Transverse colon (tissue), 4 donors: ENCODE measurements around the gene CEBPZ.

ENCODE experiments used
- CTCF ChIP-seq, 5 experiments: fragments of 200-600 bp in 3 of 5; fragments of 450-650 bp in 2 of 5; sonication (generic) in 3 of 5; IDR thresholded peaks; 1 replicate in 2 of 5; 2 replicates in 3 of 5; pipeline ENCODE4 v1.5.1; 2016 to 2017; ENCODE audit warnings: antibody characterized with exemption in 5 of 5, inconsistent platforms in 3 of 5, mild to moderate bottlenecking in 2 of 5, moderate library complexity in 1 of 5
- POLR2A ChIP-seq: fragments of 450-650 bp; IDR thresholded peaks from one replicate; pipeline ENCODE4 v1.6.1; 2016; ENCODE audit warnings: antibody characterized with exemption, mild to moderate bottlenecking, moderate library complexity
- POLR2AphosphoS5 ChIP-seq, 3 donors: sonication (generic); formaldehyde crosslinking; IDR thresholded peaks; one replicate each; pipeline ENCODE4 v1.6.1; 2016; ENCODE audit warnings: antibody characterized with exemption in 3 of 3

- TF ChIP-seq CTCF (IDR thresholded peaks at IDR 0.05) (no peak), POLR2A (no peak), POLR2AphosphoS5 (IDR thresholded peaks at IDR 0.05) (no peak)
Measured at GRCh38 chr2:37228788-37229187, 2.6 kb downstream of the CEBPZ start.
